Type B pancreatic cell (in vitro differentiated cells): ENCODE results near the gene LSMEM2. TPM values are rescaled to one million over a fixed set of nuclear protein-coding genes. Genes with fewer than 3 reads are reported as not detected.
A peak's percentile ranks its signal among the peaks of the same experiment; 100 is the strongest.

Source experiments
- DNase-seq: peaks from one replicate; pipeline ENCODE4 v3.0.0; 2021; ENCODE audit warnings: mixed read lengths; ENCODE audit not compliant: unreplicated experiment; ENCODE audit errors: extremely low spot score
- H3K27ac Mint-ChIP-seq: 2 replicates; pipeline ENCODE4 v1.8.0; 2021; ENCODE audit warnings: mild to moderate bottlenecking, mixed read lengths
- H3K27me3 Mint-ChIP-seq: 2 replicates; pipeline ENCODE4 v1.8.0; 2021; ENCODE audit warnings: mixed read lengths
- H3K36me3 Mint-ChIP-seq: 2 replicates; pipeline ENCODE4 v1.8.0; 2021; ENCODE audit warnings: mixed read lengths
- H3K4me1 Mint-ChIP-seq: one replicate; pipeline ENCODE4 v1.8.0; 2021; ENCODE audit warnings: mixed read lengths; ENCODE audit not compliant: unreplicated experiment
- H3K4me3 Mint-ChIP-seq: 2 replicates; pipeline ENCODE4 v1.8.0; 2021; ENCODE audit warnings: mild to moderate bottlenecking, mixed read lengths
- H3K9me3 Mint-ChIP-seq: 2 replicates; pipeline ENCODE4 v1.8.0; 2021; ENCODE audit warnings: mixed read lengths
- total RNA-seq: library from RNA; stranded (reverse); gene quantifications from 2 replicates; pipeline ENCODE4 v1.2.1, GENCODE V29; 2021; ENCODE audit warnings: low replicate concordance
- TF ChIP-seq, protein P1 (sequence below): fragments of 200-600 bp; sonication (generic); conservative IDR thresholded peaks from 2 replicates; pipeline ENCODE4 v1.5.0; 2021; ENCODE audit warnings: antibody characterized with exemption, mild to moderate bottlenecking

Gene LSMEM2
- total RNA-seq, 1 donor from 2014 or later, result not detected

- Mint-ChIP-seq H3K4me1 (peaks cover 7% of the 10 kb centered on the region), H3K27ac (no peak overlapping the region), H3K27me3 (no peaks in the 10 kb centered on the region), H3K9me3 (no peaks in the 10 kb centered on the region), H3K36me3 (no peaks in the 10 kb centered on the region), H3K4me3 (no peak overlapping the region)
- DNase-seq, result no peak
- TF ChIP-seq, protein P1, sequence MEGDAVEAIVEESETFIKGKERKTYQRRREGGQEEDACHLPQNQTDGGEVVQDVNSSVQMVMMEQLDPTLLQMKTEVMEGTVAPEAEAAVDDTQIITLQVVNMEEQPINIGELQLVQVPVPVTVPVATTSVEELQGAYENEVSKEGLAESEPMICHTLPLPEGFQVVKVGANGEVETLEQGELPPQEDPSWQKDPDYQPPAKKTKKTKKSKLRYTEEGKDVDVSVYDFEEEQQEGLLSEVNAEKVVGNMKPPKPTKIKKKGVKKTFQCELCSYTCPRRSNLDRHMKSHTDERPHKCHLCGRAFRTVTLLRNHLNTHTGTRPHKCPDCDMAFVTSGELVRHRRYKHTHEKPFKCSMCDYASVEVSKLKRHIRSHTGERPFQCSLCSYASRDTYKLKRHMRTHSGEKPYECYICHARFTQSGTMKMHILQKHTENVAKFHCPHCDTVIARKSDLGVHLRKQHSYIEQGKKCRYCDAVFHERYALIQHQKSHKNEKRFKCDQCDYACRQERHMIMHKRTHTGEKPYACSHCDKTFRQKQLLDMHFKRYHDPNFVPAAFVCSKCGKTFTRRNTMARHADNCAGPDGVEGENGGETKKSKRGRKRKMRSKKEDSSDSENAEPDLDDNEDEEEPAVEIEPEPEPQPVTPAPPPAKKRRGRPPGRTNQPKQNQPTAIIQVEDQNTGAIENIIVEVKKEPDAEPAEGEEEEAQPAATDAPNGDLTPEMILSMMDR, result no peak
Observed at GRCh38 chr3:50330330-50330729, 51.4 kb downstream of the LSMEM2 start.

- H3K27me3 Mint-ChIP-seq, result no peaks in the 10 kb centered on the region
Observed at GRCh38 chr3:50331364-50331907, 52.5 kb downstream of the LSMEM2 start.

GRCh38 chr3:50333744-50334328 is 54.9 kb downstream of the LSMEM2 start:
- TF ChIP-seq, protein P1, result no peak
- Mint-ChIP-seq H3K4me3 (no peak overlapping the region), H3K4me1 (peaks cover 17% of the 10 kb centered on the region), H3K27me3 (peaks cover 4% of the 10 kb centered on the region), H3K36me3 (peaks cover 4% of the 10 kb centered on the region), H3K27ac (peak overlapping the region; percentile 39), H3K9me3 (no peaks in the 10 kb centered on the region)
- DNase-seq, result no peak

More at GRCh38 chr3:50331364-50331907, 52.5 kb downstream of the LSMEM2 start:
- H3K27ac Mint-ChIP-seq, result no peak overlapping the region
- peaks cover 13% of the 10 kb centered on the region for H3K4me1 Mint-ChIP-seq
- no peaks in the 10 kb centered on the region for H3K9me3 Mint-ChIP-seq
- TF ChIP-seq, protein P1, result no peak
- H3K4me3 Mint-ChIP-seq, result no peak overlapping the region
- H3K36me3 Mint-ChIP-seq, result peaks cover 3% of the 10 kb centered on the region
- DNase-seq, result no peak

- no peak overlapping the region for H3K4me3 Mint-ChIP-seq
- no peaks in the 10 kb centered on the region for H3K9me3 Mint-ChIP-seq
- peaks cover 19% of the 10 kb centered on the region for H3K4me1 Mint-ChIP-seq
- H3K27me3 Mint-ChIP-seq, result peaks cover 11% of the 10 kb centered on the region
- no peak for DNase-seq
- peak overlapping the region; percentile 39 for H3K27ac Mint-ChIP-seq
- TF ChIP-seq, protein P1, result no peak
- H3K36me3 Mint-ChIP-seq, result peaks cover 4% of the 10 kb centered on the region
Observed at GRCh38 chr3:50334339-50335075, 55.6 kb downstream of the LSMEM2 start.

DNA sequence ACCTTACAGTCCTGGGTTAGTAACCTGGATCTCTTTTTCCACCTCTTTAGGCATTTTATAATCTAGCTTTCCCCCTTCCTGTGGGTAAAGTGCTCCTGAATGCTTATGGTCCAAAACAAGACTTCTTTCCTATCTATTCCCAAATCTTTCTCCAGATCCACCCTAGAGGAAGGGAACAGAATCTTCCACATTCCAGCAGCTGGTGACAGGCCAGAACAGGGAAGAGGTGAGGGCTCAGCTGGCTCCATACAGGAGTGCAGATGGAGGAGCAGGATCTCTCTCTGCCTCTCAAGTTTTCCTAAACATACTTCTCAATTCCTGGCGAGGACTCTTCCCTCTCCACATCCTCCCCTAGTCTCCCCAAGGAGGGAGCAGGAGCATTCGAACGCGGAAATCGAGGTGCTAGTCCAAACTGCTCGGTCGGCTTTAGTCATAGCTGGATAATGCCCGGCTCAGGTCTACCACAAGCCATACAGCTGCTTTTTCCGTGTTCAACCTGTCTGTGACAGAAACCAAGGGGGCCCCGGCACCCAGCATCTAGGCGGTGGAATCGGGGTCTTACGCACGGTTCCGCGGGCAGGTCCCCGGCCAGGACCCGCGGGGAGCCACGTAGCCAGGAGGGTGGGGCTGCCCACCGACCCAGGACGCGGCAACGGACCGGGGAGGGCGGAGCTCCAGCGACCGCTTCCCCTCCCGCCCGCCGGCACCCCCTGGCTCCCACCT is 57.7 kb downstream of the LSMEM2 start:
- Mint-ChIP-seq H3K9me3 (no peaks in the 10 kb centered on the region), H3K4me1 (peaks cover 25% of the 10 kb centered on the region), H3K36me3 (peaks cover 4% of the 10 kb centered on the region), H3K27ac (peak overlapping the region; percentile 98), H3K27me3 (peaks cover 28% of the 10 kb centered on the region), H3K4me3 (peak overlapping the region; percentile 98)
- TF ChIP-seq, protein P1, result peak; percentile 27
- DNase-seq, result no peak
